Kidney (tissue), 14 donors: ENCODE data around the gene RHBDD2. TPM values are rescaled to one million over a fixed set of nuclear protein-coding genes. Genes with fewer than 3 reads are reported as not detected.
"Not testable (repeated sequence)": the region's sequence is repeated elsewhere in the genome, so short reads cannot be mapped to it uniquely, and the experiment has no call there.

Experiments used
- DNase-seq, 5 donors: peaks; one replicate each; pipeline ENCODE4 v3.0.0-alpha.2; 2013 to 2020
- FAIRE-seq: peaks from 2 replicates; lab custom pipeline; 2012; peaks lifted over from hg19 to GRCh38; lab: Jason Lieb, UNC
- H3K27ac ChIP-seq, 2 donors: one replicate each; pipeline ENCODE4 v1.7.0; 2013; ENCODE audit warnings: low read depth in 2 of 2, low read length in 2 of 2, inconsistent platforms in 1 of 2
- H3K27me3 ChIP-seq: one replicate; pipeline ENCODE4 v1.7.1; 2013; ENCODE audit warnings: low read length, inconsistent platforms; ENCODE audit not compliant: control insufficient read depth, insufficient read depth
- H3K36me3 ChIP-seq, 3 donors: one replicate each; pipeline versions ENCODE4 v1.7.0 to v1.7.1; 2013; ENCODE audit warnings: low read length in 3 of 3, control low read depth in 1 of 3, inconsistent platforms in 1 of 3; ENCODE audit not compliant: insufficient read depth in 3 of 3, control insufficient read depth in 2 of 3
- H3K4me1 ChIP-seq, 3 donors: one replicate each; pipeline versions ENCODE4 v1.7.0 to v1.7.1; 2013; ENCODE audit warnings: low read length in 3 of 3, inconsistent platforms in 1 of 3, low read depth in 1 of 3; ENCODE audit not compliant: control insufficient read depth in 2 of 3, insufficient read depth in 2 of 3
- H3K4me3 ChIP-seq, 3 donors: one replicate each; pipeline versions ENCODE4 v1.7.0 to v1.8.1; 2013; ENCODE audit warnings: low read length in 3 of 3, control low read depth in 1 of 3, inconsistent platforms in 1 of 3
- H3K9ac ChIP-seq, 3 donors: one replicate each; pipeline versions ENCODE4 v1.7.0 to v1.7.1; 2013; ENCODE audit warnings: low read length in 3 of 3, control low read depth in 1 of 3, inconsistent platforms in 1 of 3
- H3K9me3 ChIP-seq, 3 donors: one replicate each; pipeline versions ENCODE4 v1.7.0 to v1.7.1; 2013; ENCODE audit warnings: low read length in 3 of 3, control low read depth in 1 of 3, inconsistent platforms in 1 of 3; ENCODE audit not compliant: control insufficient read depth in 2 of 3, insufficient read depth in 1 of 3
- CTCF ChIP-seq: IDR thresholded peaks from 3 replicates; pipeline ENCODE4 v1.5.1; 2012; ENCODE audit warnings: mild to moderate bottlenecking, moderate library complexity, borderline replicate concordance; ENCODE audit not compliant: insufficient read depth; ENCODE audit errors: extremely low read depth
- intact Hi-C: fragments of 100-400 bp; cut with DNase I; formaldehyde crosslinking; loops from one replicate; pipeline ENCODE4 v1.11.1; 2022
- polyA plus RNA-seq: library from polyadenylated mRNA; stranded (reverse); fragments of 350-450 nt; fragmentation: Illumina TruSeq; extraction: RNeasy Lipid Tissue Mini Kit (QIAGEN cat#74804); gene quantifications from one replicate; pipeline ENCODE4 v1.2.3, GENCODE V29; 2014; ENCODE audit warnings: low read depth, low replicate concordance; ENCODE audit not compliant: insufficient read depth
- total RNA-seq: library from RNA; stranded (reverse); fragmentation: NEBNext Ultra II Directional; extraction: Animal tissue kit (Norgen Biotek cat#: 25700); gene quantifications from one replicate; pipeline ENCODE4 v1.2.1, GENCODE V29; 2021
- donor health status: control.
- donor health status: control.
- donor health status: control.
- donor health status: control.
- donor health status: control.
- donor health status: DM: yes; HTN: yes; CAD: no.
- donor health status: Normal renal cell carcinoma (clear cell type).

Gene RHBDD2
- total and polyA plus RNA-seq, 2 donors from 2014 or later, result 89.5 to 185 TPM

GRCh38 chr7:75856536-75856935, 22.3 kb upstream of the RHBDD2 start:
- DNase-seq (no peak), FAIRE-seq (no peak)
- Histone ChIP-seq H3K9ac (no peak overlapping the region), H3K4me3 (no peak overlapping the region), H3K27ac (no peak overlapping the region), H3K9me3 (no peaks in the 10 kb centered on the region), H3K4me1 (no peaks in the 10 kb centered on the region), H3K27me3 (no peaks in the 10 kb centered on the region), H3K36me3 (no peaks in the 10 kb centered on the region)
- intact Hi-C loops, result no loop called here
- no peak for TF ChIP-seq CTCF

GRCh38 chr7:75858410-75858809, 20.4 kb upstream of the RHBDD2 start:
- H3K4me1 ChIP-seq, result no peaks in the 10 kb centered on the region
- no peak overlapping the region for H3K27ac ChIP-seq
- no peak overlapping the region for H3K9ac ChIP-seq
- intact Hi-C loops, result no loop called here
- DNase-seq (no peak), FAIRE-seq (no peak)
- H3K36me3 ChIP-seq, result no peaks in the 10 kb centered on the region
- H3K27me3 ChIP-seq, result no peaks in the 10 kb centered on the region
- H3K4me3 ChIP-seq, result no peak overlapping the region
- TF ChIP-seq CTCF, result no peak
- no peaks in the 10 kb centered on the region for H3K9me3 ChIP-seq

DNA sequence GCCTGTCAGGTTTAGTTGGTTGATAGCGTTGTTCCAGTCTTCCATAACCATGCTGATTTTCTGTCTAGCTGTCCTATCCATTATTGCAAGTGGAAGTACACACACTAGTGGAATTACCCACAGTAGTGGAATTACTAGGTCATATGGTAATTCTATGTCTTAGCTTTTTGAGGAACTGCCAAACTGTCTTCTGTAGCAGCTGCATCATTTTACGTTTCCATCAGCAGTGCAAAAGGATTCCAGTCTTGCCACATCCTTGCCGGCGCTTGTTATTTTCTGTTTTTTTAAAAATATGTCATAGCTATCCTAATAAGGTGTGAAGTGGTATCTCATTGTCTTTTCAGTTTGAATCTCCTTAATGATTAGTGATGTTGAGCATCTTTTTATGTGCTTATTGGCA, 17.2 kb upstream of the RHBDD2 start:
- Histone ChIP-seq H3K36me3 (no peaks in the 10 kb centered on the region), H3K9ac (no peak overlapping the region), H3K9me3 (no peaks in the 10 kb centered on the region), H3K27ac (no peak overlapping the region), H3K4me3 (no peak overlapping the region), H3K27me3 (no peaks in the 10 kb centered on the region), H3K4me1 (peaks cover 0 to 4% (median 0%) of the 10 kb centered on the region in 3 donors)
- TF ChIP-seq CTCF, result no peak
- DNase-seq (no peak), FAIRE-seq (no peak)
- intact Hi-C loops, result loop anchor here (10.0 kb wide), 1 partner anchor 153 kb away; no protein-coding TSS in a partner anchor

DNA sequence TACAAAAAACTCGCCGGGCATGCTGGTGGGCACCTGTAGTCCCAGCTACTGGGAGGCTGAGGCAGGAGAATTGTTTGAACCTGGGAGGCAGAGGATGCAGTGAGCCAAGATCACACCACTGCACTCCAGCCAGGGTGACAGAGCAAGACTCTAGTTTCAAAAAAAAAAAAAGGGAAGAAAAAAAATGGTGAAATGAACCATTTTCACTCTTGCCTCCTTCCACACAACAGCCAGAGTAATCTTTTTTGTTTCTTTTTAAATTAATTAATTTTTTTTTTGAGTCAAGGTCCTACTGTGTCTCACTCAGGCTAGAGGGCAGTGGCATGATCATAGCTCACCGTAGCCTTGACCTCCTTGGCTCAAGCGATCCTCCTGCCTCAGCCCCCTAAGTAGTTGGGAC, 14.6 kb upstream of the RHBDD2 start:
- not testable (repeated sequence) for H3K9me3 ChIP-seq, H3K9ac ChIP-seq, H3K4me3 ChIP-seq, H3K27me3 ChIP-seq, H3K36me3 ChIP-seq, DNase-seq, FAIRE-seq, H3K4me1 ChIP-seq, H3K27ac ChIP-seq
- intact Hi-C loops, result loop anchor here (10.0 kb wide), 1 partner anchor 151 kb away; no protein-coding TSS in a partner anchor
